ENCODE measurements around the gene FHIT.

The FHIT gene

GRCh38 chr3:60090548-60090947 is 1160.7 kb downstream of the FHIT start:
- Histone ChIP-seq H3K27ac (no peak overlapping the region), H3K4me1 (peaks cover 0 to 4% (median 0%) of the 10 kb centered on the region in 4 donors), H3K4me3 (no peak overlapping the region), H3K27me3 (no peaks in the 10 kb centered on the region), H3K36me3 (no peaks in the 10 kb centered on the region), H3K9me3 (peaks cover 0 to 10% (median 0%) of the 10 kb centered on the region in 3 donors)
- DNase-seq: no peak
- intact Hi-C loops (cut with DNase I; ENCODE audit: low total_unique reads): no loop called here
- TF ChIP-seq CTCF (IDR thresholded peaks at IDR 0.05): no peak

- Histone ChIP-seq H3K27me3 (no peaks in the 10 kb centered on the region), H3K9me3 (no peaks in the 10 kb centered on the region), H3K4me3 (no peak overlapping the region), H3K36me3 (no peaks in the 10 kb centered on the region), H3K27ac (no peak overlapping the region), H3K4me1 (no peaks in the 10 kb centered on the region)
- TF ChIP-seq CTCF (IDR thresholded peaks at IDR 0.05): no peak
- no peak for DNase-seq
- intact Hi-C loops (cut with DNase I; ENCODE audit: low total_unique reads): no loop called here
These were observed 1164.4 kb downstream of the FHIT start for GRCh38 chr3:60086811-60087210.

- Histone ChIP-seq H3K27me3 (no peaks in the 10 kb centered on the region), H3K27ac (no peak overlapping the region), H3K4me3 (no peak overlapping the region), H3K4me1 (no peaks in the 10 kb centered on the region), H3K9me3 (no peaks in the 10 kb centered on the region), H3K36me3 (no peaks in the 10 kb centered on the region)
- no peak for TF ChIP-seq CTCF (IDR thresholded peaks at IDR 0.05)
- DNase-seq: no peak
- intact Hi-C loops (cut with DNase I; ENCODE audit: low total_unique reads): no loop called here
These were observed 1165.6 kb downstream of the FHIT start for GRCh38 chr3:60085649-60086048.

- Histone ChIP-seq H3K4me3 (no peak overlapping the region), H3K36me3 (no peaks in the 10 kb centered on the region), H3K27ac (no peak overlapping the region), H3K4me1 (peaks cover 0 to 5% (median 0%) of the 10 kb centered on the region in 4 donors), H3K9me3 (no peaks in the 10 kb centered on the region), H3K27me3 (no peaks in the 10 kb centered on the region)
- DNase-seq: no peak
- TF ChIP-seq CTCF (IDR thresholded peaks at IDR 0.05): no peak
- intact Hi-C loops (cut with DNase I; ENCODE audit: low total_unique reads): no loop called here
These were observed 1169.7 kb downstream of the FHIT start for GRCh38 chr3:60081381-60082095.

GRCh38 chr3:60080648-60081047 is 1170.6 kb downstream of the FHIT start:
- H3K4me1 ChIP-seq: peaks cover 0 to 9% (median 0%) of the 10 kb centered on the region in 4 donors
- H3K36me3 ChIP-seq: no peaks in the 10 kb centered on the region
- H3K27me3 ChIP-seq: no peaks in the 10 kb centered on the region
- H3K9me3 ChIP-seq: no peaks in the 10 kb centered on the region
- no peak for DNase-seq
- intact Hi-C loops (cut with DNase I; ENCODE audit: low total_unique reads): no loop called here
- H3K27ac ChIP-seq: no peak overlapping the region
- no peak overlapping the region for H3K4me3 ChIP-seq
- TF ChIP-seq CTCF (IDR thresholded peaks at IDR 0.05): no peak

All from tibial artery (tissue), 4 donors.